Measurements from ENCODE around the gene TRIM4.
"Not testable (repeated sequence)": the region's sequence is repeated elsewhere in the genome, so short reads cannot be mapped to it uniquely, and the experiment has no call there.

Gene TRIM4

GRCh38 chr7:99918959-99919813, at the start of gene TRIM4:
Gene TRIM4, minus strand, starts transcription at chr7:99919530. Its CDS starts 129 bp downstream, at chr7:99919401.
- DNase-seq (ENCODE audit: low read depth in 1 of 2, low spot score in 1 of 2): peak; percentile 85 to 91
- no peak for TF ChIP-seq JUND (IDR thresholded peaks at IDR 0.05; ENCODE audit: low read depth)
- in situ Hi-C loops (cut with HindIII; ENCODE audit: low pct_unique_long_range_greater_than_20kb, low sequenced_read_pairs): no loop called here

- in situ Hi-C loops (cut with HindIII; ENCODE audit: low pct_unique_long_range_greater_than_20kb, low sequenced_read_pairs): no loop called here
- DNase-seq (ENCODE audit: low read depth in 1 of 2, low spot score in 1 of 2): no peak
- no peak for TF ChIP-seq JUND (IDR thresholded peaks at IDR 0.05; ENCODE audit: low read depth)
Measured at GRCh38 chr7:99958564-99959227, 39.4 kb upstream of the TRIM4 start.

GRCh38 chr7:99955247-99955646, 35.9 kb upstream of the TRIM4 start:
- peak; percentile 54; the same call in 1 of the 2 replicates for TF ChIP-seq JUND (IDR thresholded peaks at IDR 0.05; ENCODE audit: low read depth)
- DNase-seq (ENCODE audit: low read depth in 1 of 2, low spot score in 1 of 2): peak in 1 of 2 experiments; percentile 94
- in situ Hi-C loops (cut with HindIII; ENCODE audit: low pct_unique_long_range_greater_than_20kb, low sequenced_read_pairs): no loop called here

GRCh38 chr7:99954643-99955042, 35.3 kb upstream of the TRIM4 start:
- DNase-seq (ENCODE audit: low read depth in 1 of 2, low spot score in 1 of 2); in situ Hi-C loops (cut with HindIII; ENCODE audit: low pct_unique_long_range_greater_than_20kb, low sequenced_read_pairs): not testable (repeated sequence)

DNA sequence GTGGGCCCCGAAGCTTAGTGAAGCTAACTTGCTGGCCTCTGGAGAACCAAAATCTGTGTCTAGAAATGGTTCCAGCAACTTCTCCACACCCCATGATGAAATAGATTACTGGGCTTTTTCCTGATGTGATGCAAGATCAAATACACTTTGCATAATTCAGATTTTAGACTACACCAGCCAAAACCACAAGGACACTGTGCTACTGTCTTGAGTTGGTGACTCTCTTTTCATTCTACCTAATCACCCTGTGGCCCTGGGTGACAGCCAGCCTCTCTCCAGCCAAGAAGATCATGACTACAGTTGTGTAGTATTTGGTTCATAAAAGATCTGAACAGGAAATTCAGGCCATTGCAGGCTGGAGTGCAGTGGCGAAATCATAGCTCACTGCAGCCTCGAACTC, 34.3 kb upstream of the TRIM4 start:
- no peak for TF ChIP-seq JUND (IDR thresholded peaks at IDR 0.05; ENCODE audit: low read depth)
- DNase-seq (ENCODE audit: low read depth in 1 of 2, low spot score in 1 of 2): peak in 1 of 2 experiments; percentile 84

DNA sequence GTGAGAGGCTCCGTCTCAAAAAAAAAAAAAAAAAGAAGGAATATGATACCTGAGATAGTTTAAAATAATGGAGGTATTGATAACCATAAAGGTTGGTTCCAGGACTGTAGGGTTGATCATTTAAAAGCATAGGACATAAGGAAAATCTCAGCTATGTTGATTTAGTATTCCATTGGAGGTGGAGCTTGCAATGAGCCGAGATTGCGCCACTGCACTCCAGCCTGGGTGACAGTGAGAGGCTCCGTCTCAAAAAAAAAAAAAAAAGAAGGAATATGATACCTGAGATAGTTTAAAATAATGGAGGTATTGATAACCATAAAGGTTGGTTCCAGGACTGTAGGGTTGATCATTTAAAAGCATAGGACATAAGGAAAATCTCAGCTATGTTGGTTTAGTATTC, 33.3 kb upstream of the TRIM4 start:
- in situ Hi-C loops (cut with HindIII; ENCODE audit: low pct_unique_long_range_greater_than_20kb, low sequenced_read_pairs): not testable (repeated sequence)

More for the DNA sequence above, 34.3 kb upstream of the TRIM4 start:
- in situ Hi-C loops (cut with HindIII; ENCODE audit: low pct_unique_long_range_greater_than_20kb, low sequenced_read_pairs): no loop called here

DNA sequence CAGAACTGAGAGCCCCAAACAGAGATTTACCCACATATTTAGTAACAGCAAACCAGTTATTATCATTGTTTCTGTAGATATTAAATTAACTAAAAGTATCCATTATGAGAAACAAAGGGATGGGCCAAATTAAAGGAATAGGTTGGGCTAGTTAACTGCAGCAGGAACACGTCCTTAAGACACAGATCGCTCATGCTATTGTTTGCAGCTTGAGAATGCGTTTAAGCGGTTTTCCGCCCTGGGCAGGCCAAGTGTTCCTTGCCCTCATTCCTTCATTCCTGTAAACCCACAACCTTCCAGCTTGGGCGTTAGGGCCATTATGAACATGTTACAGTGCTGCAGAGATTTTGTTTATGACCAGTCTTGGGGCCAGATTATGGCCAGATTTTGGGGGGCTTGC, 31.5 kb upstream of the TRIM4 start:
- DNase-seq (ENCODE audit: low read depth in 1 of 2, low spot score in 1 of 2); in situ Hi-C loops (cut with HindIII; ENCODE audit: low pct_unique_long_range_greater_than_20kb, low sequenced_read_pairs): not testable (repeated sequence)

More for the DNA sequence above, 33.3 kb upstream of the TRIM4 start:
- DNase-seq (ENCODE audit: low read depth in 1 of 2, low spot score in 1 of 2): not testable (repeated sequence)

DNA sequence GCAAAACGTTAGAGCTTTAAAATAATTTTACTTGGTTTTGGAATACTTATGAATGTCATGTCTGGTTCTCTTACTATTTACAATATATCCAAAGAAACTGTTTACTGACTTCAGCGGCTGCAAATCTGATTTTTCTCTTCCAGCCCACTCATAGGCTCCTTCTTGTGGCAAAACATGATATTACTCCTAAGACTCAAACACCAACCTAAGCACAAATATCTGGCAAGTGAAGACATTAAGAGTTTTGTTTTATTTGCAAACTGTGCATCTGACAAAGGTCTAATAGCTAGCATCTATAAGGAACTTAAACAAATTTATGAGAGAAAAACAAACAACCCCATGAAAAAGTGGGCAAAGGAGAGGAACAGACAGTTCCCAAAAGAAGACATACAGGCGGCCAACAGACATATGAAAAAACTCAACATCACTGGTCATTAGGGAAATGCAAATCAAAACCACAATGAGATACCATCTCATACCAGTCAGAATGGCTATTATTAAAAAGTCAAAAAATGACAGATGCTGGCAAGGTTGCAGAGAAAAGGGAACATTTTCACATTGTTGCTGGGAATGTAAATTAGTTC, 30.4 kb upstream of the TRIM4 start:
- in situ Hi-C loops (cut with HindIII; ENCODE audit: low pct_unique_long_range_greater_than_20kb, low sequenced_read_pairs): no loop called here
- no peak for TF ChIP-seq JUND (IDR thresholded peaks at IDR 0.05; ENCODE audit: low read depth)
- DNase-seq (ENCODE audit: low read depth in 1 of 2, low spot score in 1 of 2): peak in 1 of 2 experiments; percentile 63

DNA sequence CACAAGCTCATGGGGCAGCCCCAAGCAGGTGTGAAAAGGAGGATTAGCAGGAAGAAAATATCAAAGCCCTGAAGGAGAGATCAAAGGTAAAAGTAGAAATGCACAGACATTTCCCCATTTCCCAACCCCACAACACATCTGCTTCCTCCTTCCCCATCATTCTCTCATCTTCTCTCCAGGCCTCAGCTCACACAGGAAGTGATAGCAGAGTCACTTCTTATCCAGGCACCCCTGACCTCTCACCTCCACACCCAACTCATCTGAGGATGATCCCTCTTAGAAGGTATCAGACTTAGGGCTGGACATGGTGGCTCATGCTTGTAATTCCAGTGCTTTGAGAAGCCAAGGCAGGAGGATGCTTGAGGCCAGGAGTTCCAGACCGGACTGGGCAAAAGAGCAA, 28.3 kb upstream of the TRIM4 start:
- TF ChIP-seq JUND (IDR thresholded peaks at IDR 0.05; ENCODE audit: low read depth): no peak
- no peak for DNase-seq (ENCODE audit: low read depth in 1 of 2, low spot score in 1 of 2)
- in situ Hi-C loops (cut with HindIII; ENCODE audit: low pct_unique_long_range_greater_than_20kb, low sequenced_read_pairs): no loop called here

DNA sequence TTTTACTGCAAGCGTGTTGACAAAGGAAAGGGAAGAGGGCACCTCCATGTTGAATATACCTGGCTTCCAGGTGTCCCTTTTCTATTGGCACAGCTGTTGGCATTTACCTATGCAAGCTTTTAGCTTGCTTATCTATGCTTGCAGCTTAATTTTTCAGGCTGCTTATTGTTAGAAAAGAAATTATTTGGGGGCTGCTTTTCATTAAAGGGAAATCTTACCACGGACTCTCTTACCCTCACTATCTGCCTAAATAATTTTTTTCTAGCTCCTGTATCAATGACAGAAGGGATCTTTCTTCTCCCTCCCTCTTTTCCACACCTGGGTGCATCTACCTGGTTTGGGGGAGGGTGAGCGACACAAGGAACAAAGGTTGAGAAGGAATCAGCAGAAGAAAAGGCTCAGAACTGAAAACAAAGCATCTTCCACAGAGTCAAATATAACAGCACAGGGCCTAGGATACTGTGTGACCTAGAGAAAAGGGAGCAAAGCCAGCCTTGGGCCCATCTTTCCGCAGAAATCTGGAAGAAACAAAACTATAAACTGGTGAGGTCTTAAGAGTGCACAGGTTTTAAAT, 25.3 kb upstream of the TRIM4 start:
- no peak for TF ChIP-seq JUND (IDR thresholded peaks at IDR 0.05; ENCODE audit: low read depth)
- in situ Hi-C loops (cut with HindIII; ENCODE audit: low pct_unique_long_range_greater_than_20kb, low sequenced_read_pairs): no loop called here
- no peak for DNase-seq (ENCODE audit: low read depth in 1 of 2, low spot score in 1 of 2)

GRCh38 chr7:99943641-99944496, 24.5 kb upstream of the TRIM4 start:
- in situ Hi-C loops (cut with HindIII; ENCODE audit: low pct_unique_long_range_greater_than_20kb, low sequenced_read_pairs): no loop called here
- DNase-seq (ENCODE audit: low read depth in 1 of 2, low spot score in 1 of 2): no peak
- no peak for TF ChIP-seq JUND (IDR thresholded peaks at IDR 0.05; ENCODE audit: low read depth)

DNA sequence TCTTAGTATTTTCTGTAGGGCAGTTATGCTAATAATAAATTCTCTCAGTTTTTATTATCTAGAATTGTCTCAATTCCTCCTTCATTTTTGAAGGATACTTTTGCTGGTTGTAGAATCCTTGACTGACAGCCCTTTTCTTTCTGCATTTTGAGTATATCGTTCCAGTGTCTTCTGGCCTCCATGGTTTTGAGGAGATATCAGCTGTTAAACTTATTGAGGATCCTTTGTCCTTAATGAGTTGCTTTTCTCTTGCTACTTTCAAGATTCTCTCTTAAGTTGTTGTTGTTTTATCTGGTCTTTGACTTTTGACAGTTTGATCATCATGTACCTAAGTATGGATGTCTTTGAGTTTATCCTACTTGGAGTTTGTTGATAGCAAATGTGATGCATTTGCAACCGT, 19.0 kb upstream of the TRIM4 start:
- no peak for TF ChIP-seq JUND (IDR thresholded peaks at IDR 0.05; ENCODE audit: low read depth)
- no peak for DNase-seq (ENCODE audit: low read depth in 1 of 2, low spot score in 1 of 2)
- in situ Hi-C loops (cut with HindIII; ENCODE audit: low pct_unique_long_range_greater_than_20kb, low sequenced_read_pairs): no loop called here

DNA sequence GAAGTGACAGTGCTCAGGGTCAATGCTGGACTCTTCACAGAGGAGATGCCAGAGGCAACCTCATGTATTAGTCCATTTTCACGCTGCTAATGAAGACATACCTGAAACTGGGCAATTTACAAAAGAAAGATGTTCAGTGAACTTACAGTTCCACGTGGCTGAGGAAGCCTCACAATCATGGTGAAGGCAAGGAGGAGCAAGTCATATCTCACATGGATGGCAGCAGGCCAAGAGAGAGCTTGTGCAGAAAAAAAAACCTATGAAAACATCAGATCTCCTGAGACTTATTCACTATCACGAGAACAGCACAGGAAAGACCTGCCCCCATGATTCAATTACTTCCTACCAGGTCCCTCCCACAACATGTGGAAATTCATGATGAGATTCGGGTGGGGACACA, 15.7 kb upstream of the TRIM4 start:
- in situ Hi-C loops (cut with HindIII; ENCODE audit: low pct_unique_long_range_greater_than_20kb, low sequenced_read_pairs); DNase-seq (ENCODE audit: low read depth in 1 of 2, low spot score in 1 of 2): not testable (repeated sequence)

Measured in T47D (cell line).